ENCODE data around the gene CNOT8.

- TF ChIP-seq EZH2 (IDR thresholded peaks at IDR 0.05; ENCODE audit: borderline replicate concordance, insufficient read depth, low read length, poor library complexity, severe bottlenecking), result no peak
- no peak for TF ChIP-seq CTCF (IDR thresholded peaks at IDR 0.05; ENCODE audit: poor library complexity, severe bottlenecking)
- no peak for TF ChIP-seq EP300 (conservative IDR thresholded peaks at IDR 0.05; ENCODE audit: poor library complexity, severe bottlenecking)
- TF ChIP-seq POLR2AphosphoS5 (IDR thresholded peaks at IDR 0.05), result no peak
Measured at GRCh38 chr5:154813158-154813557, 45.3 kb upstream of the CNOT8 start.
